OCI-LY3 (cell line): ENCODE measurements around the gene PLVAP.

Experiments used
- CTCF ChIP-seq: fragments of 200-600, 300-600 bp; sonication (generic); IDR thresholded peaks from 2 replicates; pipeline ENCODE4 v1.5.1; 2014; ENCODE audit warnings: antibody characterized with exemption, low read length, low read depth
- EZH2phosphoT487 ChIP-seq: fragments of 200-600 bp; shearing (Covaris generic); IDR thresholded peaks from 2 replicates; pipeline ENCODE4 v1.6.1; 2018; ENCODE audit warnings: antibody characterized with exemption, mixed run types, low read depth

DNA sequence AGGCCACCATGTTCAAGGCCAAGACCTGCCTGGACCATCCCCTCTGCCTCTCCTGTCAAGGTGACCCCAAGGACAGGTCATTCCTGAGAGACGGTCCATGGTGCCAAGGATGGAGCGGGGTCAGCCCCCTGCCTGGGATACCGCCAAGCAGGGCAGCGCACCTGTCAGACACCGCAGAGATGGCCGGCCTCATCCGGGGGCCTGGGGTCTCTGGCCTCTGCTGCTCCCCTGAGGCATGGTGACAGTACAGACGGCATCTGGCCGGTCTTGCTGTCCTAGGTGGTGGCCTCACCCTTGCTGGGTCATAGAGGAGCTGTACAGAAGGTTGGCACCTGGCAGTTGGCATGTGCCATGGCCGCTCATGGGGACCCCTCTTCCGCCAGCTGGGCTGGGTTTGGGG, 56.7 kb downstream of the PLVAP start:
- TF ChIP-seq EZH2phosphoT487 (no peak), CTCF (no peak)
